Liver (tissue), 9 donors: ENCODE measurements around the gene CLDN15. TPM values are rescaled to one million over a fixed set of nuclear protein-coding genes. Genes with fewer than 3 reads are reported as not detected.

Experiments used
- DNase-seq: peaks from one replicate; pipeline ENCODE4 v3.0.0-alpha.2; 2017; ENCODE audit warnings: low spot score
- H3K27ac ChIP-seq, 2 donors: one replicate each; pipeline ENCODE4 v1.7.0; 2013; ENCODE audit warnings: inconsistent platforms in 2 of 2, low read length in 2 of 2, control low read depth in 1 of 2, low read depth in 1 of 2, mild to moderate bottlenecking in 1 of 2
- H3K27me3 ChIP-seq, 4 donors: one replicate each; pipeline versions ENCODE4 v1.6.1 to v1.7.0; 2013; ENCODE audit warnings: low read length in 3 of 4, inconsistent platforms in 1 of 4, mild to moderate bottlenecking in 1 of 4, moderate library complexity in 1 of 4; ENCODE audit not compliant: control insufficient read depth in 4 of 4, insufficient read depth in 4 of 4
- H3K36me3 ChIP-seq, 4 donors: one replicate each; pipeline versions ENCODE4 v1.6.1 to v1.7.0; 2013; ENCODE audit warnings: low read length in 3 of 4, mild to moderate bottlenecking in 3 of 4, low read depth in 1 of 4, moderate library complexity in 1 of 4; ENCODE audit not compliant: control insufficient read depth in 4 of 4, insufficient read depth in 3 of 4
- H3K4me1 ChIP-seq, 4 donors: one replicate each; pipeline versions ENCODE4 v1.6.1 to v1.7.0; 2013; ENCODE audit warnings: low read length in 3 of 4, mild to moderate bottlenecking in 3 of 4, moderate library complexity in 1 of 4; ENCODE audit not compliant: control insufficient read depth in 4 of 4, insufficient read depth in 4 of 4
- H3K4me3 ChIP-seq, 3 donors: one replicate each; pipeline versions ENCODE4 v1.6.1 to v1.7.0; 2013; ENCODE audit warnings: low read length in 3 of 3, control low read depth in 1 of 3, low read depth in 1 of 3, mild to moderate bottlenecking in 1 of 3
- H3K9ac ChIP-seq, 2 donors: one replicate each; pipeline ENCODE4 v1.7.0; 2013; ENCODE audit warnings: low read length in 2 of 2, mild to moderate bottlenecking in 2 of 2, moderate library complexity in 2 of 2, control low read depth in 1 of 2, low read depth in 1 of 2
- H3K9me3 ChIP-seq, 4 donors: one replicate each; pipeline versions ENCODE4 v1.6.1 to v1.7.0; 2013; ENCODE audit warnings: low read length in 3 of 4; ENCODE audit not compliant: control insufficient read depth in 4 of 4
- CTCF ChIP-seq: fragments of 150-350 bp; IDR thresholded peaks from 2 replicates; pipeline ENCODE4 v1.5.1; 2017; ENCODE audit warnings: improper control_type of control experiment, low read depth, low read length; ENCODE audit not compliant: missing input control
- EGR1 ChIP-seq, 2 donors: IDR thresholded peaks; 2 replicates each; pipeline ENCODE4 v1.6.1; 2016 to 2018; ENCODE audit warnings: antibody characterized with exemption in 2 of 2, low read depth in 2 of 2
- FOXA1 ChIP-seq: IDR thresholded peaks from 2 replicates; pipeline ENCODE4 v1.6.1; 2016; ENCODE audit warnings: antibody characterized with exemption
- FOXA2 ChIP-seq: IDR thresholded peaks from 2 replicates; pipeline ENCODE4 v1.6.1; 2016; ENCODE audit warnings: antibody characterized with exemption
- GABPA ChIP-seq, 2 donors: IDR thresholded peaks in 1 of 2; conservative IDR thresholded peaks in 1 of 2; 2 replicates each; pipeline ENCODE4 v1.6.1; 2016; ENCODE audit warnings: antibody characterized with exemption in 2 of 2, mild to moderate bottlenecking in 1 of 2, moderate library complexity in 1 of 2
- HNF4A ChIP-seq, 2 donors: conservative IDR thresholded peaks; 2 replicates each; pipeline ENCODE4 v1.6.1; 2016; ENCODE audit warnings: antibody characterized with exemption in 2 of 2, mild to moderate bottlenecking in 2 of 2
- HNF4G ChIP-seq: IDR thresholded peaks from 2 replicates; pipeline ENCODE4 v1.6.1; 2016; ENCODE audit warnings: antibody characterized with exemption
- JUND ChIP-seq, 2 donors: IDR thresholded peaks; 2 replicates each; pipeline ENCODE4 v1.6.1; 2016; ENCODE audit warnings: antibody characterized with exemption in 2 of 2
- MAX ChIP-seq: IDR thresholded peaks from 2 replicates; pipeline ENCODE4 v1.6.1; 2016; ENCODE audit warnings: antibody characterized with exemption
- NR2F2 ChIP-seq: IDR thresholded peaks from 2 replicates; pipeline ENCODE4 v1.6.1; 2016; ENCODE audit warnings: antibody characterized with exemption
- RAD21 ChIP-seq, 2 donors: IDR thresholded peaks; 2 replicates each; pipeline ENCODE4 v1.6.1; 2016; ENCODE audit warnings: antibody characterized with exemption in 2 of 2, mild to moderate bottlenecking in 2 of 2
- REST ChIP-seq: IDR thresholded peaks from 2 replicates; pipeline ENCODE4 v1.6.1; 2016; ENCODE audit warnings: antibody characterized with exemption, mild to moderate bottlenecking
- RXRA ChIP-seq, 2 donors: IDR thresholded peaks; 2 replicates each; pipeline ENCODE4 v1.6.1; 2017 to 2018; ENCODE audit warnings: antibody characterized with exemption in 2 of 2, mild to moderate bottlenecking in 1 of 2
- SP1 ChIP-seq: IDR thresholded peaks from 2 replicates; pipeline ENCODE4 v1.6.1; 2018; ENCODE audit warnings: antibody characterized with exemption, mild to moderate bottlenecking
- YY1 ChIP-seq: IDR thresholded peaks from 2 replicates; pipeline ENCODE4 v1.6.1; 2016; ENCODE audit warnings: antibody characterized with exemption, mild to moderate bottlenecking
- ZBTB33 ChIP-seq: IDR thresholded peaks from 2 replicates; pipeline ENCODE4 v1.6.1; 2016; ENCODE audit warnings: antibody characterized with exemption
- WGBS: extraction: QIAGEN DNeasy Blood & Tissue Kit; methylation state at CpG from one replicate; pipeline ENCODE4 v1.1.7; 2013; 5-methylcytosine and 5-hydroxymethylcytosine counted together
- polyA plus RNA-seq, 2 donors: library from polyadenylated mRNA; stranded (reverse) in 1 of 2; unstranded in 1 of 2; fragments of 200-250 nt in 1 of 2; fragments of >200 nt in 1 of 2; fragmentation: Nextera tagmentation in 1 of 2; extraction: Ambion mirVana in 1 of 2; gene quantifications; one replicate each; pipeline versions ENCODE4 v1.2.1 to v1.2.3, GENCODE V29; 2013 to 2015
- total RNA-seq, 2 donors: library from RNA; depleted of rRNA; stranded (reverse); fragments of >200 nt; gene quantifications; one replicate each; pipeline ENCODE4 v1.2.3, GENCODE V29; 2014
- donor health status: healthy.
- donor health status: healthy.
- donor health status: healthy.
- donor health status: healthy.
- donor health status: healthy.

The CLDN15 gene
- total and polyA plus RNA-seq, 4 donors, result 3.7 to 12.4 (median 4.6) TPM

- Histone ChIP-seq H3K27ac (peak overlapping the region; percentile 96 to 99), H3K4me1 (peaks cover 20 to 43% (median 37%) of the 10 kb centered on the region in 4 donors), H3K9me3 (no peaks in the 10 kb centered on the region), H3K27me3 (no peaks in the 10 kb centered on the region), H3K36me3 (peaks cover 0 to 6% (median 4%) of the 10 kb centered on the region in 4 donors), H3K9ac (peak overlapping the region; percentile 95 to 98), H3K4me3 (peak overlapping the region; percentile 69 to 95 (median 87))
- no peak for DNase-seq
- TF ChIP-seq YY1, result peak; percentile 19
- TF ChIP-seq GABPA (IDR thresholded peaks at IDR 0.05 in 1 of 2, conservative IDR thresholded peaks at IDR 0.05 in 1 of 2), result peak in 1 of 2 donors; percentile 47
- TF ChIP-seq HNF4A (conservative IDR thresholded peaks at IDR 0.05), result peak in 1 of 2 donors; percentile 10
- TF ChIP-seq EGR1 (IDR thresholded peaks at IDR 0.05; ENCODE audit: low read depth in 2 of 2), result no peak
- TF ChIP-seq REST, result peak; percentile 37
- WGBS, result 3% methylated on average over 26 of the region's 26 CpGs
Measured at GRCh38 chr7:101218236-101219125, 19.1 kb downstream of the CLDN15 start.

- peaks cover 20 to 43% (median 37%) of the 10 kb centered on the region in 4 donors for H3K4me1 ChIP-seq
- peaks cover 0 to 4% (median 2%) of the 10 kb centered on the region in 4 donors for H3K36me3 ChIP-seq
- peak; percentile 94 for DNase-seq
- no peaks in the 10 kb centered on the region for H3K27me3 ChIP-seq
- peak within 1 kb of the TSS; percentile 71 to 95 (median 87) for H3K4me3 ChIP-seq
- peak within 1 kb of the TSS; percentile 96 to 99 for H3K27ac ChIP-seq
- under 1% methylated on average over 57 of the region's 57 CpGs for WGBS
- H3K9ac ChIP-seq, result peak within 1 kb of the TSS; percentile 95 to 98
- no peaks in the 10 kb centered on the region for H3K9me3 ChIP-seq
- TF ChIP-seq REST, result peak; percentile 79
- peak in 1 of 2 donors; percentile 27 for TF ChIP-seq JUND (IDR thresholded peaks at IDR 0.05)
- peak; percentile 30 for TF ChIP-seq MAX
- no peak for TF ChIP-seq FOXA2
- peak; percentile 29 to 55 for TF ChIP-seq RAD21 (IDR thresholded peaks at IDR 0.05)
- peak; percentile 99 for TF ChIP-seq YY1
- no peak for TF ChIP-seq FOXA1
- peak; percentile 32 for TF ChIP-seq CTCF
- TF ChIP-seq GABPA (IDR thresholded peaks at IDR 0.05 in 1 of 2, conservative IDR thresholded peaks at IDR 0.05 in 1 of 2), result peak; percentile 79 to 93
- TF ChIP-seq RXRA (IDR thresholded peaks at IDR 0.05), result peak; percentile 36 to 47
- TF ChIP-seq HNF4G, result no peak
- peak; percentile 51 for TF ChIP-seq NR2F2
- TF ChIP-seq SP1, result peak; percentile 70
- TF ChIP-seq EGR1 (IDR thresholded peaks at IDR 0.05; ENCODE audit: low read depth in 2 of 2), result peak; percentile 88 to 91
- TF ChIP-seq ZBTB33, result no peak
- peak; percentile 44 to 47 for TF ChIP-seq HNF4A (conservative IDR thresholded peaks at IDR 0.05)
Measured at GRCh38 chr7:101217388-101218235, 20.0 kb downstream of the CLDN15 start, which contains the start of the genes PLOD3 and ZNHIT1. Gene PLOD3, minus strand, starts transcription at chr7:101217581. Its CDS starts 307 bp downstream, at chr7:101217274. Gene ZNHIT1, plus strand, starts transcription at chr7:101218165. Its CDS starts 31 bp downstream, at chr7:101218196.
